GM23338 (cell line): ENCODE data around the gene DYSF.

Source experiments
- CREB1 ChIP-seq: fragments of 250-450 bp; sonication (Bioruptor Pico); IDR thresholded peaks from 2 replicates; pipeline ENCODE4 v1.5.0; 2020; ENCODE audit warnings: low read depth, mild to moderate bottlenecking, moderate library complexity
- CTCF ChIP-seq, 2 experiments: fragments of 200-600 bp in 1 of 2; sonication (generic) in 1 of 2; conservative IDR thresholded peaks; 2 replicates each; pipeline versions ENCODE4 v1.5.1 to v1.6.1; 2016 to 2017; ENCODE audit warnings: antibody characterized with exemption in 2 of 2, low read depth in 2 of 2, mild to moderate bottlenecking in 2 of 2, moderate library complexity in 1 of 2
- ETS1 ChIP-seq: IDR thresholded peaks from 2 replicates; pipeline ENCODE4 v1.6.1; 2016; ENCODE audit warnings: antibody characterized with exemption
- EZH2 ChIP-seq: fragments of 200-600 bp; sonication (generic); IDR thresholded peaks from one replicate; pipeline ENCODE4 v1.8.0; 2017; ENCODE audit warnings: antibody characterized with exemption, mild to moderate bottlenecking, low read depth; ENCODE audit not compliant: unreplicated experiment
- EZH2phosphoT487 ChIP-seq: fragments of 200-600 bp; sonication (generic); IDR thresholded peaks from one replicate; pipeline ENCODE4 v1.8.1; 2018; ENCODE audit warnings: antibody characterized with exemption; ENCODE audit not compliant: unreplicated experiment
- JUNB ChIP-seq: IDR thresholded peaks from one replicate; pipeline ENCODE4 v1.6.1; 2016; ENCODE audit warnings: antibody characterized with exemption; ENCODE audit not compliant: unreplicated experiment
- NANOG ChIP-seq: IDR thresholded peaks from 2 replicates; pipeline ENCODE4 v1.6.1; 2016; ENCODE audit warnings: antibody characterized with exemption, borderline replicate concordance
- POLR2AphosphoS5 ChIP-seq: IDR thresholded peaks from 2 replicates; pipeline ENCODE4 v1.6.1; 2016; ENCODE audit warnings: antibody characterized with exemption, low read depth
- REST ChIP-seq: IDR thresholded peaks from one replicate; pipeline ENCODE4 v1.6.1; 2018; ENCODE audit warnings: antibody characterized with exemption; ENCODE audit not compliant: unreplicated experiment
- ZNF462 ChIP-seq: fragments of 250-450 bp; sonication (Bioruptor Pico); IDR thresholded peaks from 2 replicates; pipeline ENCODE4 v1.5.0; 2020; ENCODE audit warnings: mild to moderate bottlenecking, moderate library complexity

- TF ChIP-seq EZH2phosphoT487 (no peak), CTCF (conservative IDR thresholded peaks at IDR 0.05; ENCODE audit: low read depth in 2 of 2) (no peak), POLR2AphosphoS5 (no peak), REST (no peak), CREB1 (CRISPR knock-in tag) (no peak), ZNF462 (CRISPR knock-in tag) (no peak), ETS1 (no peak), EZH2 (no peak), NANOG (no peak), JUNB (no peak)
Observed at GRCh38 chr2:71555798-71556454, 102.6 kb downstream of the DYSF start.
